Measurements from ENCODE around the gene OXTR.
A peak's percentile ranks its signal among the peaks of the same experiment; 100 is the strongest.

OXTR gene

DNA sequence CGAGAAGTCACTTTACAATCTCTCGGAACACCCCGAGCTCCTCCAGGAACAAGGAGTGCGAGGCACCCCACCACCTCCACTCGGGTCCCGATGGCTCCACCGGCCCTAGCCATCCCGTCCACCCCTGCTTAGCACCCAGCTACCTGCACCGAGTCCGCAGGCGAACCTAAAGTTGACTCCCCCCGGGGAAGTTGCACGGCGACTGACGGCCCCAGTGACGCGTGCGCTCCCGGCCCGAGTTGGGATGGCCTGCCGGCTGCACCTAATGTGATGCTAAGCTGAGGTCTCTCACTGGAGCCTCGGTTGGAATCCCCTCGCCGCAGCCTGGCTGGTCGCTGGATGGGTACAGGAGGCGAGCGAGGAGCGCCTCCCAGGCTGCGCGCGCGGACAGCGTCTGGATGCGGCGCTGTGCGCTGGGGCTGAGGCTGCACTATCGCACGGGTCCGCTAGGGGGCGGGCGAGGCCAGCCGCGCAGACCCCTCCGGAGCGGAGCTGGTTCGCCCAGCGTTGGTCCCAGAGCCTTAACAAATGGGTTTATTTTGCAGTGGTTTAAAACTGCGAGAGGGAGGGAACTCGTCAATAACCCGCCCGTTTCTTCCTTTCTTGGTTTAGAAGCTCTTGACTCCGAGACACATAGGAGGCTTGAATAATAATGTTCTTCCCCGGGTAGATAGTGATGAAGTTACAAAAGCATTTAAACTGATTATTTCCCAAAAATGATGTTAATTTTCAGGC, at the start of gene OXTR:
Gene OXTR (minus strand): TSS at position 526 of the 735 bp plus-strand sequence. CDS start 1,426 bp downstream, outside the sequence.
- DNase-seq, result peak; percentile 83

DNA sequence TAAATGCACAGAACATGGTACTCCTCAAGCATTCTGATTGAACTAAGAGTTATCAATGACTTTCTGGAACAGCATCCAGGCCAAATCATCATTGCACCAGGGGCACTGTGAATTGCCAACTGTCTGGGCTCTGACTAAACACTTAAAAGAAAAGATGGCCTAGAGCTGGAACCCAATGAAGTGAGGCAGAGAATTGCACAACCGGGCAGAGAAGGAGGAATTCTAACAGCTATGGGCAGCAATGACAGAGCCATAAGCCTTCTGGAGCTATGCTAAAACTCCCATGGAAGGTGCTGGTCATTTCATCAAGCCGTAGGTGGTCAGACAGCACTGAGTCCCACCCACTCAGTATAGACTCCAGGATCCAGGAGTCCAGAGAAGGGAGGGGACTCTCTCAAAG, 48.1 kb upstream of the OXTR start:
- no peak for DNase-seq

DNA sequence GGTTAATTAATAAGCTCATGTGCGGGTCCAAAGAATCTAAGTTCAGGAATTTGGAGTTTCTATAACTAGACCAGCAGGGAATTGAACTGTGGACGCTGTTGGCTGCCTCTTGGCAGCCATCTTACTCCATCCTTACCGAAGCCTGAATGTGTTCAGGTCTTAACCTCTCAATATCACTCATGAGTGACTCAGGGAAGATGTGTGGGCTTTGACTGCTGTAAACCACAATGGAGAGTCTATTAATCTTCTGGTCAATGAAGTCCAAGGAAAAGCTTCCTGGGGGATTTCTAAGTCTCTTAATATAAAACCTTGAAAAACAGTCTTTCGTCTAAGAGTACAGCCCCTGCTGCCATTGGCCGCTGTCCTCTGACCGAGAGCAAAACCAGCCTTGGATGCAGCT, 46.7 kb upstream of the OXTR start:
- DNase-seq, result no peak

DNA sequence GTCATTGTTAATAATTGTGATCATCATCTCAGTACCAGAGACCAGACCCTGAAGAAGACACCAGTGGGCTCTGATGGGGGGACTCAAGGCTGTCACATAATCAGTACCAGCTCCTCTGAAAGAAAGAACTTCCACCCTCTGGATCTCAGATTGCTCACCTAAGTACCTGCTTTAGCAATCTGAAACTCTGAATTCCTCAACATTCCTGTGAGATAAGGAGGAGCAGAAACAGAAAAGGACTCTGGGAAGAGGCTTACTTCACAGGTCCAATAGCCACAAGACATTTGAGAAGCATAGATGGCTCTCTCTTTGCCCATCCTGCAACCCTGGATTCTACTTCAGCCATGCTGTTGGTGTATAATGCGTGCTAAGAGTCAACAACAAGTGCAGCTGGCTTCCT, 44.0 kb upstream of the OXTR start:
- no peak for DNase-seq

DNA sequence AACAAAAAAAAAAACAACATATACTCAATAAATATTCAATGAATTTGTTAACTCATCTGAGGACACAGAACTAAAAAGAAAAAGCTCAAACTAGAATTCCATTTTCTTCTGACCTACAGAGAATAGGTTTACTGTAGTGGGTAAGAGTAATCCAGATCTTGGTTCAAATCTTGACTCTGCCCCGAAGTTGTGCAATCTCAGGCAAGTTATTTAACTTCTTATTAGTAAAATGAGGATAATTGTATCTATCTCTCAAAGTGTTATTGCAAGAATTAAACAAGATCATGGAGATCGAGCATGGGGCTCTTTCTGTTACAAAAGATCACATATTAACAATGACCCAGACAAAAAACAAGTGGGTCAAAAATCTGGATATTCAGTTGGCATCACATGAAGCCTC, 41.1 kb upstream of the OXTR start:
- no peak for DNase-seq

DNA sequence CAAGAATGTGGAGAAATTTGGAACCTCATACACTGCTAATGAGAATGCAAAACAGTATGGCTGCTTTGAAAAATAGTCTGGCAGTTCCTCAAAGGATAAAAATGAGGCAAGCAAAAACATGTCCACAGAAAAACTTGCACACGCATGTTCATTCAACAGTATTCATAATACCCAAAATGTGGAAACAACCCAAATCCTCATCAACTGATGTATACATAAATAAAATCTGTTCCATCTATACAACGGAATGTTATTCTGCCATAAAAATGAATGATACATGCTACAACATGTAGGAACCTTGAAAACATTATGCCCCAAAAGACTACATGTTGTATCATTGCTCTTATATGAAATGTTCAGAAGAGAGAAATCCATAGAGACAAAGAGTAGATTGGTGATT, 36.4 kb upstream of the OXTR start:
- no peak for DNase-seq

DNA sequence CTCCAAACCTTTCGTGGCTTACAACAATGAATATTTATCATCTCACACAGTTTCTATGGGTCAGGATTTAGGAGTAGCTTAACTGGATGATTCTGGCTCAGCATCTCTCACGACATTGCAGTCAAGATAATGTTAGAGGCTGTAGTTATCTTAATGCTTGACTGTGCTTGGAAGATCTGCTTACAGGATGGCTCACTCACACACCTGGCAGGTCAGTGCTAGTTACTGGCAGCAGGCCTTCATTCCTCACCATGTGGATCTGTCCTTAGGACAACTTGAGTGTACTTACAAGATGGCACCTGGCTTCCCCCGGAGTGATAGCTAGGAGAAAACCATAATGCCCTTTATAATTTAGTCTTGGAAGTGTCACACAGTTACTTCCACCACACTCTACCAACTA, 32.8 kb upstream of the OXTR start:
- DNase-seq, result no peak

DNA sequence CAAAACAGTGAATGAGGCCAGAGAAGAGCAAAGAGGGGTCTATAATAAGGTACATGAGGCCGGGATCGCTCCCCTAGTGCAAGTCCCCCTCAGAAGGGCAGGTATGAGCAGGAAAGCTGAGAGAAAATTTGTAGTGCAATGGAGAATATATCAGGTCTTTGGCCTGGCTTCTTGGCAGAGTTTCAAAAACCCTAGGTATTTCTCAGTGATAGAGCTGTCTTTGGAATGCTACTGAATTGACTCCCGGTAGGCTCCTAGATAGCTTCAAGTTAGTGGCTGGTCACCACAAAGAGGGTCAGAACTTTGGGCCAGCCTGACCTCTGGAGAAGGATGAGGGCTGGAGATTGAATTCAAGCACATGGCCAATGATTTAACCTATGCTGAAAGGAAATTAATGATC, 30.6 kb upstream of the OXTR start:
- no peak for DNase-seq

DNA sequence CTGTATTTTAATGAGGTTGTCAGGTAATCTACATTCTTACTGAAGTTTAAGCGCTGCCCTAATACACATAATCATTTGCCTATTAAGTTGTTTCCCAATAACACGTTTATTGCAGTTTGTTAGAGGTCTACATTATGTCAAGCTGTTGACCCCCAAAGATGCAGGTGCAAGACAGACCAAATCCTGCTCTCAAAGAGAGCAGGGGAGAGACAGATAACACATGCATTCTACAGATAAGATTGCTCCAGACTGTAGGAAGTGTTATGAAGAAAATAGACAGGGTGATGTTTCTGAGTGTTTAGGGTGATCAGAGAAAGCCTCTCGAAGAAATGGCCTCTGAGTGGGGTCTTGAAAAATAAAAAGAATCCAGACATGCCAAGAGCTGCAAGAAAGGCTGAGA, 24.8 kb upstream of the OXTR start:
- no peak for DNase-seq

DNA sequence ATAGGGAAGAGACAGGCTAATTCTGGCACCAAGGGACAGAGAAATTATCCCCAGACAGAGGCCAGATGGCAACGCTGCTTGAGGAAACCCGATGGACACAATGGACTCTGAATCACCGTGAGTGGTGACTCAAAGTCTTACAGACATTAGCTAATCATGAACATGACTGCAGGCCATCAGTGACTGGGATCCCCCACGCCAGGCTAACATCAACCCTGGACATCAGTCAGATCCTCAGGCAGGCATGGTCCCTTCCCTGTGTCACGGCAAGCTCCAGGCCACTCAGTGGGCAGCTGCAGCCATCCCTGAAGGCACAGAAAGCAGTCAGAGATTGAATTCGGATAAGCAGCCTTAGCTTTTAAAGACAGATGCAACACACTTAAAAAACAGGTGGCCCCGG, 23.8 kb upstream of the OXTR start:
- DNase-seq, result no peak

DNA sequence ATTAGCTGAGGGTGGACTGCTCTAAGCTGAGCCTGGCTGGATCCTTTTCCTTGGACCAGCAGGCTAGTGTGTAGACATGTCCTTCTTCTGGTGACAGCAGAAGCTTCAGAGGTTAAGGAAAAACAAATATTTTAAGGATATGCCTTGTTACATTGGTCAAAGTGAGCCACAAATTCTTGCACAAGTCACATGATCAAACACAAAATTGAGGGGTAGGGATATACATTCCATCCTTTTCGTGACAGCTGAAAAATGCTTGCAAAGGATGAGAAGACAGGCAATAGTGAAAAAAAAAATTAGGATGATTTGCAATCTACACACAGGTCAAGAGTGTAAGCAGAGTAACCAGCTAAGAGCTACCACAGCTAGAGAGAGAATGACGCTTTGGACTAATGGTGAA, 21.1 kb upstream of the OXTR start:
- no peak for DNase-seq

DNA sequence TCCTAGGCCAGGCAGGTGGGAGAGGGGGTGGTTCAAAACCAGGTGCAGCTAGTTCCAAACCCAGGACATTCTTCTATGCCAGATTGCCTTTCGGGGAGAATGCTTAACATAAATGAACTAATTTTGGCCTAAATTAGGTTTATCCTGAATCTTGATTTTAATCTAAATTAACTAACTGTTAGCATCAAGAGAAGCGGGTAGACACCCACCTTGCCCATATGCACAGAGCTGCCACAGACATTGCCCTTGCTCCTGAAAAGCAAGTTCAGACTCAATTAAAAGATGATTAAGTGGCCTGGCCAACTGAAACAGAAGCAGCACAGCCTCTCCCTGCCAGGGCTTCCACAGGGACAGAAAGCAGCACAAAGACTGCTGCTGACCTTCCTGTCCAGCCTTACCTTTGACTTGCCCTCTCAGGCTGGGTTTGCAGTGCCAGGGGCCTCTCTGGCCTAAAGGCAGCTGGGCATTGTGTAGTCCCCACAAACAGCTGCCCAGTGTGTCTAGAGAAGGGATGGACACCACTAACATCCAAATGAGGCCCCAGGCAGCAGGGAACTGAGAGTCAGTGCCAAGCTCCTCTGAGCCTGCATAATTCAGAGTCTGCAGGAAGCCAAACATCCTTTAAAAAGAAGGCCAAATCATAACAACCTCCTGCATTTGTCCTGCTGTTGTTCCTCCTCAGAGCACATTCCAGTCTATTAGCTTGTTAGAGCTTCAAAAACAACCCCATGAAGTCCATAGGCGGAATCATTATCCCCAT, 15.4 kb upstream of the OXTR start:
- no peak for DNase-seq

DNA sequence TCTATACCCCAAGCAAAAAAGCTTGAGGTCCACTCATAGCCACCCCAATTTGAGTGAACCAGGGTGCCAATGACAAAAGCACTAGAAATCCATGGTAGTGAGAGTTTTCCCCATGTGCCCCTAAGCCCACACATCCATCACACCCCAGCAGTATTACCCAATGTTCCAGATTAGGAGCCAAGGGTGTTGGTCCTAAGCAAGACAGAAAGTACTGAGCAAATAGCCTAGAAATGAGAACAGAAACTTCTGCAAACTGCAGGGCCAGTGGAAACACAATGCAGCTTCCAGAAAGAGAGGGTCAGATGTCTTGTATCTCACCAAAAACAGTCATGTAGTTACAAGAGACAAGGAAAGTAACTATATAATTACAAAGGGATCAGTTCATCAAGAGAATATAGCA, 10.9 kb upstream of the OXTR start:
- no peak for DNase-seq

DNA sequence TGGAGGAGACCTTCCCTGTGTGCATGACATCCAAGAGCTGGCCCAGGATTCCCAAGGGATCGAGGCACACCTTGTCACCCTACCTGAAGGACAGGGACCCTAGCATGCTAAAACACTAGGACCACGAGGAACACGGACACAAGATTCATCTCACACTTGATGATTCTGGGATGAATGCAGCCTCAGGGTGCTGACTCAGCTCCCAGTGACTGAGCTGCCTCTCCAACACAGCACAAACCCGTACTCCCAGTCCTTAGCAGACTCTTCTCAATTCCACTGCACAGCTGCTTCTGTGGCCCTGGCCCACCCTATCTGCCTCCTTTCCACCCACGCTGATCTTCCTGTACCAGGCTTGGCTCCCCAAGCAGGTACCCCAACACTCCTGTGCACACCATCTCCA, 9.1 kb upstream of the OXTR start:
- DNase-seq, result no peak

DNA sequence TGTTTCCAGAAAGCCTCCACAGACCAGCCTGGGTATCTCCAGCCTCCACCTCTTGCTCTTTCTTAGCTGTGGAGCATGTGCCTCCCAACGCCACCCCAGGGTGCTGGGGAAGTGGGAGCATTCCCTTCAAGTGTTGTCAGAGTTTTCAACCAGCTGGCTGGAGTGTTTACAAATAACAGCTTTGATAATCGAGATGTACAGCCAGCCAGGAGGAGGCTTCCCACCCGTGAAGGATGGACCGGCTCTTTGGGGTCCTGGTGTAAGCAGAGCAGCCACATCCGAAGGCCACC, 8.5 kb upstream of the OXTR start:
- DNase-seq, result no peak

DNA sequence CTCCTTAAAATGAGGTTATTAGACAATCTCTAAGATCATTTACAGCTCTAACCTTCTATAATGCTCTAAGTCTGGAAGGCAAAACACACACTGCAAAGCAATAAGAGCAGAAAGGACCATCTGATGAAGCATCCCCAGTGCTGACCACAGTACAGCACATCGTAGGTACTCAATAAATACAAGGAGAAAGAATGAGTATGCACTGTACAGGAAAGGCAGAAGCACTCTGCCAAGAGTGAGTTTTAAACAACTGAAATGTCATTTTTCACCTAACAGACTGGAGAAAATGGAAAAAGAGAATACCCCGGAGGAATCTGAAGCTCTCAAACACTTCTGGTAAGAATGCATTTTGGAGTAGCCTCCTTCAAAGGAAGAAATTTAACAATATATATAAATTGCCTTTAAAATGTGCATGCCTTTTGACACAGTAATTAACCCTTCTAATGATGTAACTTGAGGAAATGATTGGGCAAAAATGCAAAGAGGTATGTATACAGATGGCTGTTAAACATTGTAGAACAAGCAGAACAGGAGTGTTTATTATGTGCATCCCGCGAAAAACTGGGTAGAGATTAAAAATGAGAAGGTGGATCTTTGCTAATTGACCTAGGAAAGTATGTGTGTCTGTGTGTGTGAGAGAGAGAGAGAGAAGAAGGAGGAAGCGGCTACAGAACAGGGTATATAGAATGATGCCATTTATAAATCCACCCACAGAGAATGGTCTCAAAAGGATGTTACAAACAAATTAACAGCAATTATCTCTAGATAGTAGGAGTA, 8.0 kb upstream of the OXTR start:
- no peak for DNase-seq

DNA sequence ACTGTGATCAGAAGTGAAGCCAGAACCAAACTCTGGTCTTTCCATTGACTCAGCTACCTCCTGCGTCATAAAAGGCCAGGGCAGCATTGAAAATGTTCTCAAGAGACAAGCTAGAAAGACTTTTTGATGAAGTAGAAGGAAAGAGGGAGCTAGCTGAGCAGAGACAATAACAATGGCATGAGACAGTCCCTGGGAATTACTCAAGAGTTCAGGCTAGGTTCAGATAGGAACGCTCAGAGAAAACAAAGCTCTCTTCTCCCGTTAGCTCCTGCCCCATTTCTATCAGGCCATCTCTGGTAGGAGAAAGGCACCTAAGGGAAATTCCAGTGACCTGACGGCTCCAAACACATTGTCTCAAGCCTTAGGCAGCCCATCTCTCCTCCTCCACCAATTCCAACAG, 7.0 kb upstream of the OXTR start:
- DNase-seq, result no peak

DNA sequence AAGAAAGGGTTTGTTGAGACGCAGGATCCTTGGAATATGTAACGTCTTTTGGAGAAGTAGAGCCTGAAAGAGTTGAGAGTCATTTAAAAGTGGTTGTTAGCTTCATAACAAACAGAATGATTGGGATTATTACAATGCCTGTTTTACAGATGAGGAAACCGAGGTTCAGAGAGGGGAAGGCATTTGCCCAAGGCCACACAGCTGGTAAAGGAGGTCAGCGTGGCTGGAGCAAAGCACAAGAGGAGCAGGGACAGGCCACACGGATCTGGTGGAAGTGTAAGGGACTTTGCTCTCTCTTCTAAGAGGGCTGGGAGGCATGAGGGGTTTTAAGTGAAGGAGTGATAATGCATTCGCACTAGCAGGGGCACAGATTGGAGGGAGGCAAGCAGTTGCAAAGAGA, 6.2 kb upstream of the OXTR start:
- no peak for DNase-seq

DNA sequence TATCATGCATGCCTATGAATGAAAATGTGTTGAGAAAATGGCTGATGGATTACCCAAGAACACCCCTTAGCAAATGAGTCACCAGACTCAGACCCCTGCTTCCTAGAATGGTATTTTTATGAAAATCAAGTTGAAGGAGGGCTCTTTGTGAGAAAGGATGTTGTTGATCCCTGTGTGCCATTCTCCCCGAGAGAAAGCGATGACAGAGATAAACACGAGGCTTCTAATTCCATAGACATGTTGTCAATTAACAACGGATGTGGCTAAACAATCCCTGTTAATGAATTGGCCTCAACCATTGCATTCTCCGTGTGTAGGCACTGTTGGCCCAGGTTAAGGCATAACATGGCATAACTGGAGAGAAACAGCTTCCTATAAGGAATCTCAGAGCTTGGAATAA, 5.8 kb upstream of the OXTR start:
- DNase-seq, result no peak

DNA sequence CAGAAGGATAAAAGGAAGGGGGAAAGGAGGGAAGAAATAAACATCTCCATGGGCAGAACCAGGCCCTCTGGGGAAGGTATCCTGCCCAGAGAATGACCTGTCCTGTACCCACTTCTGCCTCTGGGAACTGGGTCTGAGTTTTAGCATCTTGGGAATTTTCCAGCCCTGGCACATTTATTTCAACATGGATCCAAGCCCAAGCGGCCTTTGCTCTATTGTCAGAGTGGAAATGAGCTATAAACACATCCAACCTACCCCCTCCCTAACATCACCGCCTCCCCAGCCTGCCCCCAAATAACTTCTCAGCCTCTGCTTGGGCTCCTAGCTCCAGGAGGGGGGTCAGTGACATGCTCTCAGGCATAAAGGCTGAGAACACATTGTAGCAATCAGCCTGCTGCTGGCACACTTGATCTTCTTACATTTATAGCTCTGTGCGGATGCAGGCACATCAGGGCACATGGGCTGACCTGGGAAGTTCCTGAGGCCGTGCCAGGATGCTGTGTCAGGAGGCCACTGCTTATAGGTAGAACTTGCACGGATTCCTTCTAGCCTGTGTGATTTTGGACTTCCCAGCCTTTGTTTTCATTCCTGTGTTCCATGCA, 4.6 kb upstream of the OXTR start:
- DNase-seq, result no peak

DNA sequence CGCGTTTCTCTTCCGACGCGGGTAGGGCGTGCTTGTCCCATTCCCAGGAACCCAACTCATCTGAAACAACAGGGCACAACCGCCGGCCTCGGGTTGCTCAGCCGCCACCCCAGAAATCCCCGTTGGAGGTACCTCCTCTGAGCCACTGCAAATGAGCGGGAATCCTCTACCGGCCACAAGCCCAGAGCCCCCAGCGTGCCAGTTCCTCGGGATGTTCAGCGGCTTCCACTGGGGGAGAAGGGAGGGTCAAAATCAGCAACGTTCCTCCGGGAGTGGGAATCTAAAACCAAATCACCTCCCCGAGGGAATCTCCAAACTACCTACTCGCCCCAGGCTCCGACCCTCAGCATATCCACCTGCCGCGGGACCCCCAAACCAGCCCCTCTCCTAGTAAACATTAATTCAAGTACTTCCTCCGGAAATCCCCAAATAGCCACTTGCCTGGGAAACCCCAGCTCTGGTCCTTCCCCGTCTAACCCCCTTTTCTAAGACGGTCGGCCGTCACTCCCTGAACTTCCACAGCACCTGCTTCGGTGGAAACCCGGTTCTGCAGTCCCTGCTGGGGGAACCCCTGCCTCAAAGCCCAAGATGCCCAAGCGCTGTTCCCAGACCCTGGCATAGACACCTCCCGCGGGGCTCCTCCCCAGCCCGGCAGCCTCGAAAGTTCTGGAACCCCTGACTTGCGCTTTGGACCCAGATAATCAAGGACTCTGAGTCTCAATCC, 887 bp downstream of the OXTR start:
- no peak for DNase-seq

DNA sequence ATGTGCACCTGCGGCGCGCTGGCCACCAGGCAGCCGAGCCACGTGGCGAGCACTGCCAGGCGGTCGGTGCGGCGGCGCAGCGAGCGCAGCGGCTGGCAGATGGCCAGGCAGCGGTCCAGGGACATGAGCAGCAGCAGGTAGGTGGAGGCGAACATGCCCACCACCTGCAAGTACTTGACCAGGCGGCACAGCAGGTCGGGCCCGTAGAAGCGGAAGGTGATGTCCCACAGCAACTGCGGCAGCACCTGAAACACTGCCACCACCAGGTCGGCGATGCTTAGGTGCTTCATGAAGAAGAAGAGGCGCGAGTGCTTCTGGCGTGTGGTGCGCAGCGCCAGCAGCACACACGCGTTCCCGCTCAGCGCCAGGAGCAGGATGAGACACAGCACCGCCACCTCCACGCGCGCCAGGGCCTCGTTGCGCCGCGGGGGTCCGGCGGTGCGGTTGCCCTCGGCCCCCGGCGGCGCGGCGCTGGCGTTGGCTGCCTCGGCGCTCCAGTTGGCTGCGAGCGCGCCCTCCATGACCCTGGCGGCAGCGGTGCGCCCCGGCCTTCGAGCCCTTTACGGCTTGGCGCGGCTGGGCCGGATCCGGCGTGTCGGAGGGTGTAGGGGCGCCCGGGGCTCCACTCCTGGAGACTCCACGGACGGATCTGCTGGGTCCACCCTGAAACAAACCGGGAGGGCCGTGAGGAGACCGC, 1.6 kb downstream of the OXTR start:
- peak; percentile 31 for DNase-seq

Measured in stimulated activated CD8-positive, alpha-beta memory T cell treated with anti-CD3 and anti-CD28 coated beads, Interleukin-4, amount 100 ng/mL, for 48 hours (primary cell).